Stimulated activated CD4-positive, alpha-beta T cell treated with anti-CD3 and anti-CD28 coated beads, Interleukin-15, amount 100 ng/mL, for 24 hours (primary cell): ENCODE data around the gene RMND5A.
A peak's percentile ranks its signal among the peaks of the same experiment; 100 is the strongest.
"Not testable (repeated sequence)": the region's sequence is repeated elsewhere in the genome, so short reads cannot be mapped to it uniquely, and the experiment has no call there.

Experiments used
- DNase-seq: peaks from one replicate; pipeline ENCODE4 v3.0.0-alpha.2; 2020

The RMND5A gene

DNA sequence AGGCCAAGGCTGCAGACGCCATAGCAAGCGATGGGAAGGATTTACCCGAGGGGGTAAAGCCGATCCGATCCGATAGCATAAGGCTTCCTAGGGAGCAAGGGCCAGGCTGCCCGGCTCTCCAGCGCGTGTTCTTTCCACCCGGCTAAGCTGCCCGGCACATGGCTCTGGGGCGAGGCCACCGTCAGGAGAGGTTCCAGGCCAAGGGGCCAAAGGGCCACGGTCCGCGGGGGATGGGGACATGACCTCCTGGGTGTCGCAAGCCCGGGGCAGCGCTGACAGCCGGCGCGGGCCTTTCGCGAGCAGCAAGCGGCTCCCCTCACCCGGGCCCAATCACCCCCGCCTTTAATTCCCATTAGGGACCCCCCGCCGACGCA, 841 bp upstream of the RMND5A start:
- DNase-seq: not testable (repeated sequence)

DNA sequence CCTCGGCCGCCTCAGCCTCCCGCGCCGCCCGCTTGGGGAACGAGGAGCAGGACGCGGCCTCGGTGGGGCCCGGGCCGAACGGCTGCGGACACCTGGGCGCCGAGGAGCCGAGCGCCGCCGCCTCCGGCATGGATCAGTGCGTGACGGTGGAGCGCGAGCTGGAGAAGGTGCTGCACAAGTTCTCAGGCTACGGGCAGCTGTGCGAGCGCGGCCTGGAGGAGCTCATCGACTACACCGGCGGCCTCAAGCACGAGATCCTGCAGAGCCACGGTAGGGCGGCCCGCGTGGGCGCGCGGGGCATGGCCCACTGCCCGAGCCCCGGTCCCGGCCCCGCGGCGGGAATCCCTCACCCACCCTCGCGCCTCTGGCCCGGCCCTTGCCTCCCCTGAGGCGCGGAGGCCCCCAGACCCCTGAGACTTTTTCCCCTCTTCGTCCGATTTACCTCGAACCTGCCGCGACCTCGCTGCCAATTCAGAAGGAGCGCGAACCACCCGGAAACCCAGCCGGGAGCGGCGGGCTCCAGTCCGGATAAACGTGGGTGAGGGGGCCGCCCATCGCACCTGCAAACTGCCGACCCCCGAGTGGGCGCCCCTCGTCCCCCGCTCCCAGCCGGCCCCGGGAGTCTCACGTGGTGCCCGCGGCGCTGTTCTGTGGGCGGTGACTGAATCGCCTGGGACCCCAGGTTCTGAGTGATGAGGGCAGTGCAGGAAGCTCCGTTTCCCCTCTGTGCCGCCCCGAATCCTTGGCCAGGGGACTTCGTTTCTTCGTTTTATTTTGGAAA, 639 bp downstream of the RMND5A start:
- peak; percentile 63 for DNase-seq

DNA sequence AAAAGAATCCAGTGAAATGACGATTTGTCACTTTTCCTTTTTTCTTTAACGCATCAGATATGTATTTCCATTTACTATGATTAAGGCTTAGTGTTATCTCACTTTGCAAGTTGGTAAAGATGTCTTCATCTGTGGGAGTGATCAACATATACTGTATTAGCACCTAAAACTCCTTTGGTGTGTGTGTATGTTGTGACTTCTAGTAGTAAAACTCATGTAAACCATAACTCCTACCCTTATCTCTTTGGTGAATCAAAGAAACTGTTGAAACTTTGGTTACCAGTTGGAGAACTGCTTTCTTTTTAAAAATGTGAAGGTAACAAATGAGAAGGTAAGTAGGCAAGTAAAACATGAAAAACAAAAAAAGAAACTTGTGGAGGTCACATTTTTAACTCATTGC, 5.6 kb downstream of the RMND5A start:
- DNase-seq: not testable (repeated sequence)

DNA sequence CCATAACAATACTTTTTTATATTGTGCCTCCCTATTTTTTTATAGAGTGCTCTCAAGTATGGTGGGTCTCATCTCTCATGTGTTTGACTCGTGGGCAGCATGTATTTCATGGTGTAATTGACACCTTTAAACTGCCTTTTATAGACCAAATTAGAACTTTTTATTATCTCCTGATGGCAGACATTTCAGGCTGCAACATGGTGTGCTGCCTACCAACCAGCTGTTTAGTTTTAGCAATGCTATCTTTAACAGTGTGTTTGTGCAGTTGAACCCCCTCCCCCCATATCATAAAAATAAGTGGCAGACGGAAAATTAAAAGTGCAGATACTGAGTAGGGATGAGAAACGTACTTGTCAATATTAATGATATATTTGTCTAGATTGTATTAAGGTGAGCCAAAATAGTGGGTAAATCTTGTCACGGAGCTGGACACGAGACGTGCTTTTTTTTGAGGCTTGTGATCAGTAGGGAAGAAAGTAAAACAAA, 12.0 kb downstream of the RMND5A start:
- not testable (repeated sequence) for DNase-seq

DNA sequence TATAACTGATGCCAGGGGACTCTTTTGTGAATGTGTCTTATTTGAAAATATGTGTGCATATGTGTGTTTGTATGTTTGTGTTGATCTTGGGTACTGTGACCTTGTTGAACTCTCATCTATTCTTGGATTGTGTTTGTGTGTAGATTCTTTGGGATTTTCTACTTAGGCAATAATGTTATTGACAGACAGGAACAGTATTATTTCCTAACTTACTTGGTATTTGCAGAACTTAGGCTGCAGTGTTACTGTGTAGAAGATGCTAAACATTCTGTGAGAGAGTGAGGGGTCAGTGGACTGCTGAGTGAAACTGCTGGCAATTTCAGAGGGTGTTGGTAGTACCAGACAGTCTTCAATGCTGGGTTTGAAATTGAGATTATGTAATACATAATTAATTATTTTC, 12.7 kb downstream of the RMND5A start:
- not testable (repeated sequence) for DNase-seq

DNA sequence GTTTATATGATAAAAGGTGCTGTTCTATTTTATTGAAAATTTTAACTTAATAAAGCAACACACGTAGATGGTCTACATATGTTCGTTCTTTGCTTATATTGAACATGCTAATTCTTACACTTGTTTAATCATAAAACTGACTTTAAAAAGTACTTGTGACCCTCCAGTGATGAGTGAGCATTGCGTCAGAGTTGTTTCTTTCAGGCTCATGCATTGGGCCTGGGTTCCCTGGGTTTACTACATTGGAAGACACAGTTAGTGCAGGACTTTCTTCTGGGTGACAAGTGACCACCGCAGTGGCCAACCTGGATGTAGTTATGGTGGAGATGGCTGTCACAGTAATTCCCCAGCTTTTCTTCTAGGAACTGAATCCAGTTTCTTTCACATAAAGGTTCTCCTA, 13.4 kb downstream of the RMND5A start:
- not testable (repeated sequence) for DNase-seq

DNA sequence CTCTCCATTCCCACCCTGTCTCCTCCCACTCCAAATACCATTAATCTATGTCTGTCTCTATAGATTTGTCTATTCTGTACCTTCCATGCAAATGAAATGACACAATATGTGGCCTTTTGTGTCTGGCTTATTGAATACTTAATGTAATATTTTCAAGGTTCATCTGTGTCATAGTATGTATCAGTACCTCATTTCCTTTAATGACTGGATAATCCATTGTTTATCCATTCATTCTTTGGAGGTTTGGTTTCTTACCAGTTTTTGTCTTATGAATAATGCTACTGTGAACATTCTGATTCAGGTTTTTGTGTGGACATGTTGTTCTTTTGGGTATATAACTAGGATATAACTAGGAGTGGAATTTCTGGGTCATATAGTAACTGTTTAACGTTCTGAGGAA, 14.8 kb downstream of the RMND5A start:
- not testable (repeated sequence) for DNase-seq

DNA sequence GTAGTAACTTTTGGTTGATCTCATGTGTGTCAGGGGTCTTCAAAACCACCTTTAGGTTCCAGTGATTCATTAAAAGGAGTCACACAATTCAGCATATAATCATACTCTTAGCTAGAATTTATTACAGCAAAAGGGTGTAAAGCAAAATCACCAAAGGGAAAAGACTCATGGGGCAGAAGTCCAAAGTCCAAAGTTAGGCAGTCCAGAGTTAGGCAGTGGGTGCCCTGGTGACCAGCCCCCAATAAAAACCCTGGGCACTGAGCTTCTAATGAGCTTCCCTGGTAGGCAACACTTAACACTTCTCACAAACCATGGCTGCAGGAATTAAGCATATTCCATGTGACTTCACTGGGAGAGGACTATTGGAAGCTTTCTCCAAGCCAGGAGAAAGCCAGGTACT, 19.4 kb downstream of the RMND5A start:
- not testable (repeated sequence) for DNase-seq

DNA sequence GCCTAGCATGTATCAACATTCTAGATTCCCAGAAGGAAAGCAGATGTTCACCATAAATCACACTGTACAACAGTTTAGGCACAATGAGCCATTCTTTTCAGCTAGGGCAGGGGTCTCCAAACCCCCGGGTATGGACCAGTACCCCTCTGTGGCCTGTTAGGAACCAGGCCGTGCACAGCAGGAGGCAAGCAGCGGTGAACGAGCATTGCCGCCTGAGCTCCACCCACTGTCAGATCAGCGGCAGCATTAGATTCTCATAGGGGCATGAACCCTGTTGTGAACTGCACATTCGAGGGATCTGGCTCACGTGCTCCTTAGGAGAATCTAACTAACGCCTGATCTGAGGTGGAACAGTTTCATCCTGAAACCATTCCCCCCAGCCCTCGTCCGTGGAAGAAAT, 19.8 kb downstream of the RMND5A start:
- DNase-seq: not testable (repeated sequence)

DNA sequence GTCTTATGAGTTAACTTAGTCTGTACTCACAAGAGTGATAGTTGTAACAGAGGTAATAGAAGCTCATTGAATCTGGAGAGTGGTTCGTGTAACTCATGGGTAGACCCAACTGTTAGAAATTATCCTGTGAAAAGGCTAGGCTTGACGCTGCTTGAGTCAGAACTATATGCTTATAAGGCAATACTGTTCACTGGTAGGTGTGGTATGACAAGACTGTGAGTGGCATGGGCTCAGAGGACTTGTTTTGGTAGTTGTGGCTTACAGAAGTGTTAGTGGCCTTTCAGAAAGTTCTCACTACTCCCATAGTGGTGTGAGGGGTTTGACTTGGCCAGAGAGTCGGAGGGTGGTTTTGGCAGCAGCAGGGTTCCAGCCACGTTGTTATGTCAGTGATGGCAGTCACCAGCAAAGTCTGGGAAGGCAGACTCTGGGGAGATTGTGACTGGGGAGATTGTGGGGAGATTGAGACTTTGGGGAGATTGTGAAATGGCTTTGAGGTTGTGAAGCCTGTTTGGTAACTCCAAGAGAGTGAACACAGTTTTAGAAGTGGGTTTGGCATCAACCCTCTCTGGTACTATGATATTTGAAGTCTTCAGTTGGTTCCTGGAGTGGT, 21.9 kb downstream of the RMND5A start:
- not testable (repeated sequence) for DNase-seq

DNA sequence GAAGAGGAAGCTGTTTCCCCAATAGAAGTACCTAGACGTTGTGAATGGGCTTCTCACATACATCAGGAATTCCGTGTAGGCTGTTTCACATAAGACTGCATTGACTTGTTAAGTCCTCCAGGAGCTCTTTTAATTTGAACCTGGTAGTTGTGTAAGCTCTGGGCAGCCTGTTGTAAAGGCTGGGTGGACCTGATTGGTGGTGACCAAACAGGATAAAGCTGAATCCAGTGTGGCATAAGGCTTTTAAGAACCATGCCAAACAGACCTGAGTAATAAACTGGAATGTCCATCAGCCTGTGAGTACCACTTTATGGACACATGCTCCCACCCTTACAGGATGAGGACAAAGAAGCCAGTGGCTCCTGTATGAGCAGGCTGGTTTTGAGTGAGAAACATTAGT, 24.1 kb downstream of the RMND5A start:
- DNase-seq: no peak

DNA sequence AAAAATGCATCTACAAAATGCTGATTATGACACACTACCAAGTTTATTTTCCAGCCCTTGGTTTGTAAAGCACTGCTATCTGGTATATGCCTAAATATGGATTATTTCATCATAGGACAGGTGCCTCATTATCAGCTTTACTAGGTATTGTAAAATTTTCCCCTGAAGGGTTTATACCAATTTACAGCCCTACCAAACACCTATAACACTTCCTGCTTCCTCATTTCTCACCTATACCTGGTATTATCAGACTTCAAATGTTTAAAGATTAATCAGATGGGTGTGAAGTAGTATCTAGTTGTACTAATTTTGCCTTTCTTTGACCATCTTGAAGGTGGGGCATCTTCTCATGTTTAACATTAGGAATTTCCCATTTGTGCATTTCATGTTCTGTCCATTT, 26.8 kb downstream of the RMND5A start:
- no peak for DNase-seq

DNA sequence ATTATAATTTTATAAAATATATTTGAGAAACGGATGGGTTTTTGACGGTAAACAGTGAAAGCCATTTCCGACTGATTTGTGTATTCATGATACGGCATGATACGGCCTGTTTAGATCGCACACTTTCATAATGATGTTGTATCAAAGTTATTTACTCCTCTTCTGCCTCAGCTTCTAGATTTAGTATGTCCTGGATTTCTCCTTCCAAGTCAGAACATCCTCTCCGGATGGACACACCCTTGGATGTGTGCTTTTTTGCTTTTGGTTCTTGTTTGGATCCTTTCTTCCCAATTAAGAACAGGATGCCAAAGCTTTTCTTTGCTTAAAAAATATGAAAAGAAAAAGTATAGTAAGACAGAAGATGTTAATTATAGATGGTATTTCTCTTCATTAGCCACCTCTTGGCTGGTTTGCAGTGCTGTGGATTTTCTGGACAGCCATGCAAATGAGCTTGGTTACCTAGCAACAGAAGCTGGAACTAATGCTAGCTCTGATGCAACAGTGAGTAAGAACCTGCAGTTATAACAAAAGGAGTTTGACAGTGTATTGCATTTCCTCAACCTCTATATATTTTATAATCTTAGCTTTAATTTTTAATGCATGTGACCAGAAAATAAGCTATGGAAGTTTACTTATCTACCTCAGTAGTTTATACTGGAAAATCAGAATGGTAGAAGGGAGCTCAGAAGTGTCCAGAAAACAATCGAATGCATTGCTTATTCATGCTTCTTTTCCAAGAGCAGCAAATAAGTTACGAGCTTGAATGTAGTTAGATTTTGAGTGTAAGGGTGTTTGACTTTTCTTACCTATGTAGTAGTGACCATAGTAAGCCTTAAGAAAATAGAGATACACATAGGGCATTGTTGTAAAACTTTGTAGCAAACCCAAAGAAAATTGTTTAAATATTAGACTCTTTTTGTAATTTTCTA, 27.9 kb downstream of the RMND5A start:
- peak; percentile 5 for DNase-seq

DNA sequence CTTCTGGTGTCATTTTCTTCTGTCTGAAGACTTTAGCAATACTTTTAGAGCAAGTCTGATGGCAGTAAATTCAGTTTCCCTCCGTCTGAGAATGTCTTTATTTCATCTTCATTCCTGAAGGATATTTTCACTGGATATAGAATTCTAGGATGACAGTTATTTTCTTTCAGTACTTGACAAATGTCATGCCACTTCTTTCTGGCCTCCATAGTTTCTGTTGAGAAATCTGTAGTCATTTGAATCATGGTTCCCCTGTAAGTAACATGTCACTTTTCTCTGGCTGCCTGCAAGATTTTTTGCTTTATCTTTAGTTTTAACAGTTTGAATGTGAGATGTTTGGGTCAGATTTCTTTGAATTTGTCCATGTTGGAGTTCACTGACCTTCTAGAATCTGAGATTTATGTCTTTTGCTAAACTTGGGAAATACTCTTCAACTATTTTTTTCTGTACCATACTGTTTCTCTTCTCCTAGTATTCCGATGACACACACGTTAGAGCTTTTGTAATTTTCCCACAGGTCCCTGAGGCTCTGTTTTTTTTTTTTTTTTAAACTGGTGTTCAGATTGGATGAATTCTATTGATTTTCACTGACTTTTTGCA, 30.2 kb downstream of the RMND5A start:
- DNase-seq: no peak

DNA sequence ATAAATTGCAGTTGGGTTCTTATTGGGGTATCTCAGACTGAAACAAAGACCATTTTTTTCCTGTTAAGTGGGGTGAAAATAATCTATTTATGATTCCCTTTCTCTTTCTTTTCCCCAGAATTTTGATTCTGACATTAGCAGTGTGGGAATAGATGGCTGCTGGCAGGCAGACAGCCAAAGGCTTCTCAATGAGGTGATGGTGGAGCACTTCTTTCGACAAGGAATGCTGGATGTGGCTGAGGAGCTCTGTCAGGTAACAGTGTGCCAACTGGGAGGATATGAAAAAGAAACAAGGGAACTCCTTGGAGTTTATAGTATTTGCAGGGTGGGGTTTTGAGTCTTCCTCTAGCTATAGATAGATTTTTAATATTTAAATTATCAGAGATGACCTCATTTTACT, 31.7 kb downstream of the RMND5A start:
- DNase-seq: no peak

DNA sequence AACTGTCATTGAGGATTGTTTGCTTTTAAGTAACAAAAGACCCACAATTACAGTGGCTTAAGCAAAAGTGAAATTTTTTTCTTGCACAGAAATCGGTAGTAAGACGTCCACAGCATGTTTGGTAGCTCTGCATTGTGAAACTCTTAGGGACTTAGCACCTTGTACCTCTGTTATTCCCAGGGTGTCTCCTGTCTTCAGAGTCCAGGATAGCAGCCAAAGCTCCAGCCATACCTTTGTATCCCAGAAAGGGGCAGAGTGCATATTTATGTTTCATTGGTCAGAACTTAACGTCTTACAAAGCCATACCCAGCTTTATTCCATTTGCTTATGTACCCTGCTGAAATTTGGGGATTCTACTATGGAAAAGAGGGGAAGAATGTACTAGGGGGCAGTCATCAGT, 32.8 kb downstream of the RMND5A start:
- DNase-seq: no peak

DNA sequence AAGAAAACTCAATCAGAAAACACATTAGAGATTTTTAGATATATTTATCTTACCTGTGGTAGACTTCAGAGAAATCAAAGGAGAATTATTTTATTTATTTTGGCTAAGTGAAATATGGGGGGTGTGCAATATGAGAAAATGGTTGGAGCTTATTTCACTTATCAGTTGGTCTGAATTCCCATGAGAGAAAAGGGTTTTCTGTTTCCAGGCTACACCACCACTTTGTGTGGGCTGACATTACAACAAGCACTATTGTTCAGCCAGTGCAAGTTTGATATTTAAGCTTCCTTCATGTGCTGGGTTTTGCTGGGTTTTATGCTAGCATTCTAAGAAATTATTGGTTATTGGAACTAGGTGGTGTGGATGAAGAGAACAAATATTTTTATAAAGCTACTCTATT, 33.5 kb downstream of the RMND5A start:
- DNase-seq: no peak

DNA sequence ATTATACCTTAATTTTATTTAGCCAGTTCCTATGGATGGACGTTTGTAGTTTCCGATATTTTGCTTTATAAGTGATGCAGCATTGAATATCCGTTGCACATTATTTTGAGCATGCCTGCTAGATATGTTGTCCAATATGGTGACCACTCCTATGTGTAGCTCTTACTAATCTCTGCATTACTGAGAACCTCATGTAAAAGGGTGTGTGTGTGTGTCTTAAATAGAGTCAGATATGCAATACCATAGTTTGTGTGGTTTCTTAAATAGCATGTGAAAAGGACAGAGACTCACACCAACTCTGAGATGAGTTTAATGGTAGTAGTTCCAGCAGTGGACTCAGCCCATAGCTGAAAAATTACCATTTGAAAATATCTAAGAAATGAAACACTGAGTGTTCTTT, 38.3 kb downstream of the RMND5A start:
- DNase-seq: no peak

DNA sequence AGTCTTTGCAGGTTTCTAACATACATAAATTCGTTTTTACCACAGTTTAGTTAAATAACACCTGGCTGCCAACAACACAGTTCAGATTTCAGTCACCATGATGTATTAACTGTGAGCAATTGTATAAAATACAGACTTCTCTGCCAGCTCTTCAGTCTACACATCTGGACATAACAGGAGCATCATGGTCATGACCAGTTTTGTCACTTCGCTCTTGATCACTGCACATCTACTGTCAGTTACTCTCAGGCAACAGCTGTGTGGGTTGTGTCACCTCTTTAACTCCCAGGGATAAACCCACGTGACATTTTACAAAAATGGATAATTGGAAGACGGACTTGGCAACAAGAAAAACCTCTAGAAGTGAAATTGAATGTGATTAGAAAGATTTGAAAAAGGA, 40.3 kb downstream of the RMND5A start:
- no peak for DNase-seq

DNA sequence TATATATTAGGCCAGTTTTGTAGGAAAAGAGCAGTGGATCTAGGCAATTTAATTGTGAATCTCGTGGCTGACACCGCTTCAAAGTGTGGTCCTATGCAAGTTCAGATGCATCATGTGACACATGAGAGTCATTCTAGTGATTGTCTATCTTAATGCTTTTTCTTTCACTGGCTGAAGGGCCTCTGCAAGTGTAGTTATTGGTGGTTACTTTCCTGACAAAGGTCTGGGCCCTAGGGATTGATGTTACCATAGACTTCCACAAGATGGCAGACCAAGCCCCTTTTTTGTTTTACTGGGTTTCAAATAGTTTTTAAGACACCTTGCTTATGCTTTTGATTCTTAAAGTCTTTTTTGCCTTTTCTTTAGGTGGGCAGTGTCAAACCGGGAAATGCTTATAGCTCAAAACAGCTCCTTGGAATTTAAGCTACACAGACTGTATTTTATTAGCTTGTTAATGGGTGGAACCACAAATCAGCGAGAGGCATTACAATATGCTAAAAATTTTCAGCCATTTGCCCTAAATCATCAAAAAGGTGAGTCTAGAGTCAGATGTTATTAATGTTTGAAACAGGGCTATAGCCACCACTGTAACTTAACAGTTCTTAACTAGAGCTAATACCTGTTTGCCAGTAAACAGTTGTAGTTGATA, 44.7 kb downstream of the RMND5A start:
- DNase-seq: no peak

DNA sequence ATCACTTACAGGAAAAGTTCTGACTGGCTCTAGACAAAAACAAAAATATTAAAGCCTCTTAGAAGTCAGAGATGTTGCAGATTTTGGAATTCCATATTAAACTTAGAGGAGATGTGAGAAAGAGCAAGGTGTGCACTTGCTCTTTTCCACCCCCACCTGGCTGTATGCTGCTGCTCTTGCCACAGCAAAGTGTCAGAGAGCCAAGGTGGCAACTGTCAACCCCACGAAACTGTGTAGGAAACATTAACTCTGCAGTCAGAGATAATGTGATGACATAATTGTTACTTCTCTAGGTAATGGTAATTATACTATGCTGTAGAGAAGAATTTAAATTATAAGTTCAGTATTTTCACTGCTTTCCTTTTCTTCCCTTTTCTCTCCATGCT, 45.2 kb downstream of the RMND5A start:
- DNase-seq: no peak

DNA sequence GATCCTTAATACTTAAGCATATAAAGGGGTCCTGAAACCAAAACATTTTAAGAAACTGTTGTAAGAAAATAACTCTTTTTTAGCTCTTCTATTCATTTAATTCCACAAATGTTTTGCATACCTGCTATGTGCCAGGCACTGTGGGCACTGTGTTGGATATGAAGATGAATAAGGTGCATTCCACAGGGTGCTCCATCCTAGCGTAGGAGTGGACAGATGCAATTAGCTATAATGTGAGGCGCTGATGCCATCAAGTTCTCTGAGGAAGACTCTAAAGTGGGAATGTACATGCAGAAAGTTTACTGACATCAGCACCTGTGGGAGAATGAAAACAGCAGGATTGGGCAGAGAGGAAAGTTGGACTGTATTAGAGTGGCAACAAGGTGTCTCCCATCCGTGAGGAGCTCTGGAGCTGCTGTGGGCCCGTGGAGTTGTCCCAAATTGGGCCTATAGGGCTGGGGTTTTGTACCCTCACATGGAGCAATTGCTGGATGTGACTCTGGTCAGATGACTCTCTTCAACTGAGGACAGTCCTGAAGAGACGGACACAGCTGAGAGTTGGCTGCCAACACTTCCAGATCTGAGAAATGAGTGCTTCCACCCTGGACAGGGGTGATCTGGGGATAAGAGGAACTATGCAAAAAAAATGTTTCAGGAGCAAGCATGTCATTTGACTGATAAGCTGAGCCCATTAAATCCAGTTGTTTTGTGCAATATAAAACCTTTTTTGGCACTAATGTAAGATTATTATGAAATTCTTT, 48.3 kb downstream of the RMND5A start:
- DNase-seq: no peak
